ENCODE measurements around the gene HSD11B1.

The HSD11B1 gene

GRCh38 chr1:209710847-209711246 lies 6.2 kb downstream of the HSD11B1 start:
- Histone ChIP-seq H3K36me3 (ENCODE audit: insufficient read depth, low read length) (no peaks in the 10 kb centered on the region), H3K4me3 (no peak overlapping the region), H3K9me3 (ENCODE audit: low read depth, low read length) (no peaks in the 10 kb centered on the region), H3K27ac (no peak overlapping the region), H3K9ac (ENCODE audit: insufficient read length) (no peak overlapping the region)
- DNase-seq (ENCODE audit: low read depth, low spot score): no peak
- TF ChIP-seq FOXP2 (optimal IDR thresholded peaks at IDR 0.05; ENCODE audit: control extremely low read depth, extremely low read length, insufficient read depth): no peak
- no peak for TF ChIP-seq POLR2AphosphoS5 (IDR thresholded peaks at IDR 0.05; ENCODE audit: borderline replicate concordance, low read depth, low read length)
- no peak for TF ChIP-seq EZH2 (IDR thresholded peaks at IDR 0.05)

GRCh38 chr1:209714338-209714737 lies 9.7 kb downstream of the HSD11B1 start:
- H3K9ac ChIP-seq (ENCODE audit: insufficient read length): no peak overlapping the region
- no peaks in the 10 kb centered on the region for H3K9me3 ChIP-seq (ENCODE audit: low read depth, low read length)
- H3K4me3 ChIP-seq: no peak overlapping the region
- H3K27ac ChIP-seq: no peak overlapping the region
- no peaks in the 10 kb centered on the region for H3K36me3 ChIP-seq (ENCODE audit: insufficient read depth, low read length)
- no peak for TF ChIP-seq POLR2AphosphoS5 (IDR thresholded peaks at IDR 0.05; ENCODE audit: borderline replicate concordance, low read depth, low read length)
- TF ChIP-seq FOXP2 (optimal IDR thresholded peaks at IDR 0.05; ENCODE audit: control extremely low read depth, extremely low read length, insufficient read depth): no peak
- DNase-seq (ENCODE audit: low read depth, low spot score): no peak

GRCh38 chr1:209715314-209715713 lies 10.7 kb downstream of the HSD11B1 start:
- no peak for DNase-seq (ENCODE audit: low read depth, low spot score)
- H3K27ac ChIP-seq: no peak overlapping the region
- H3K36me3 ChIP-seq (ENCODE audit: insufficient read depth, low read length): no peaks in the 10 kb centered on the region
- no peak overlapping the region for H3K9ac ChIP-seq (ENCODE audit: insufficient read length)
- TF ChIP-seq FOXP2 (optimal IDR thresholded peaks at IDR 0.05; ENCODE audit: control extremely low read depth, extremely low read length, insufficient read depth) (no peak), EZH2 (IDR thresholded peaks at IDR 0.05) (no peak), POLR2AphosphoS5 (IDR thresholded peaks at IDR 0.05; ENCODE audit: borderline replicate concordance, low read depth, low read length) (no peak)
- no peaks in the 10 kb centered on the region for H3K9me3 ChIP-seq (ENCODE audit: low read depth, low read length)
- no peak overlapping the region for H3K4me3 ChIP-seq

- no peak overlapping the region for H3K27ac ChIP-seq
- H3K36me3 ChIP-seq (ENCODE audit: insufficient read depth, low read length): no peaks in the 10 kb centered on the region
- no peak for DNase-seq (ENCODE audit: low read depth, low spot score)
- no peak for TF ChIP-seq POLR2AphosphoS5 (IDR thresholded peaks at IDR 0.05; ENCODE audit: borderline replicate concordance, low read depth, low read length)
- TF ChIP-seq FOXP2 (optimal IDR thresholded peaks at IDR 0.05; ENCODE audit: control extremely low read depth, extremely low read length, insufficient read depth): no peak
- no peak for TF ChIP-seq EZH2 (IDR thresholded peaks at IDR 0.05)
- H3K4me3 ChIP-seq: no peak overlapping the region
- no peaks in the 10 kb centered on the region for H3K9me3 ChIP-seq (ENCODE audit: low read depth, low read length)
- H3K9ac ChIP-seq (ENCODE audit: insufficient read length): no peak overlapping the region
Observed at GRCh38 chr1:209717818-209718217, 13.2 kb downstream of the HSD11B1 start.

- Histone ChIP-seq H3K4me3 (no peak overlapping the region), H3K27ac (no peak overlapping the region), H3K9me3 (ENCODE audit: low read depth, low read length) (no peaks in the 10 kb centered on the region), H3K9ac (ENCODE audit: insufficient read length) (no peak overlapping the region), H3K36me3 (ENCODE audit: insufficient read depth, low read length) (no peaks in the 10 kb centered on the region)
- no peak for DNase-seq (ENCODE audit: low read depth, low spot score)
- TF ChIP-seq POLR2AphosphoS5 (IDR thresholded peaks at IDR 0.05; ENCODE audit: borderline replicate concordance, low read depth, low read length): no peak
- TF ChIP-seq EZH2 (IDR thresholded peaks at IDR 0.05): no peak
- TF ChIP-seq FOXP2 (optimal IDR thresholded peaks at IDR 0.05; ENCODE audit: control extremely low read depth, extremely low read length, insufficient read depth): no peak
Observed at GRCh38 chr1:209720326-209720725, 15.7 kb downstream of the HSD11B1 start.

- no peak for DNase-seq (ENCODE audit: low read depth, low spot score)
- Histone ChIP-seq H3K9ac (ENCODE audit: insufficient read length) (no peak overlapping the region), H3K27ac (no peak overlapping the region)
Observed at GRCh38 chr1:209720826-209721225, 16.2 kb downstream of the HSD11B1 start.

GRCh38 chr1:209721323-209721722 lies 16.7 kb downstream of the HSD11B1 start:
- no peak for DNase-seq (ENCODE audit: low read depth, low spot score)
- Histone ChIP-seq H3K4me3 (no peak overlapping the region), H3K9ac (ENCODE audit: insufficient read length) (no peak overlapping the region), H3K36me3 (ENCODE audit: insufficient read depth, low read length) (no peaks in the 10 kb centered on the region), H3K9me3 (ENCODE audit: low read depth, low read length) (no peaks in the 10 kb centered on the region), H3K27ac (no peak overlapping the region)
- TF ChIP-seq FOXP2 (optimal IDR thresholded peaks at IDR 0.05; ENCODE audit: control extremely low read depth, extremely low read length, insufficient read depth) (no peak), POLR2AphosphoS5 (IDR thresholded peaks at IDR 0.05; ENCODE audit: borderline replicate concordance, low read depth, low read length) (no peak), EZH2 (IDR thresholded peaks at IDR 0.05) (no peak)

More at GRCh38 chr1:209720826-209721225, 16.2 kb downstream of the HSD11B1 start:
- TF ChIP-seq POLR2AphosphoS5 (IDR thresholded peaks at IDR 0.05; ENCODE audit: borderline replicate concordance, low read depth, low read length): no peak
- TF ChIP-seq EZH2 (IDR thresholded peaks at IDR 0.05): no peak
- no peak for TF ChIP-seq FOXP2 (optimal IDR thresholded peaks at IDR 0.05; ENCODE audit: control extremely low read depth, extremely low read length, insufficient read depth)
- Histone ChIP-seq H3K4me3 (no peak overlapping the region), H3K36me3 (ENCODE audit: insufficient read depth, low read length) (no peaks in the 10 kb centered on the region), H3K9me3 (ENCODE audit: low read depth, low read length) (no peaks in the 10 kb centered on the region)

GRCh38 chr1:209723265-209723664 lies 18.6 kb downstream of the HSD11B1 start:
- no peak for DNase-seq (ENCODE audit: low read depth, low spot score)
- H3K36me3 ChIP-seq (ENCODE audit: insufficient read depth, low read length): no peaks in the 10 kb centered on the region
- no peak overlapping the region for H3K9ac ChIP-seq (ENCODE audit: insufficient read length)
- H3K27ac ChIP-seq: no peak overlapping the region
- H3K9me3 ChIP-seq (ENCODE audit: low read depth, low read length): no peaks in the 10 kb centered on the region
- no peak overlapping the region for H3K4me3 ChIP-seq
- TF ChIP-seq EZH2 (IDR thresholded peaks at IDR 0.05) (no peak), FOXP2 (optimal IDR thresholded peaks at IDR 0.05; ENCODE audit: control extremely low read depth, extremely low read length, insufficient read depth) (no peak), POLR2AphosphoS5 (IDR thresholded peaks at IDR 0.05; ENCODE audit: borderline replicate concordance, low read depth, low read length) (no peak)

Measured in SK-N-MC (cell line).